Renal pelvis (tissue), 4 donors: Measurements from ENCODE around the gene BICRAL. TPM values are rescaled to one million over a fixed set of nuclear protein-coding genes. Genes with fewer than 3 reads are reported as not detected.
"Not testable (repeated sequence)": the region's sequence is repeated elsewhere in the genome, so short reads cannot be mapped to it uniquely, and the experiment has no call there.

Experiments
- DNase-seq: peaks from one replicate; pipeline ENCODE4 v3.0.0-alpha.2; 2013
- polyA plus RNA-seq, 3 donors: library from polyadenylated mRNA; unstranded; fragments of 120-200 nt; gene quantifications; one replicate each; pipeline ENCODE4 v1.2.1, GENCODE V29; 2013; ENCODE audit not compliant: insufficient read length in 3 of 3

Gene BICRAL
- polyA plus RNA-seq, 3 donors = 13.9 to 17.3 (median 15.2) TPM

DNA sequence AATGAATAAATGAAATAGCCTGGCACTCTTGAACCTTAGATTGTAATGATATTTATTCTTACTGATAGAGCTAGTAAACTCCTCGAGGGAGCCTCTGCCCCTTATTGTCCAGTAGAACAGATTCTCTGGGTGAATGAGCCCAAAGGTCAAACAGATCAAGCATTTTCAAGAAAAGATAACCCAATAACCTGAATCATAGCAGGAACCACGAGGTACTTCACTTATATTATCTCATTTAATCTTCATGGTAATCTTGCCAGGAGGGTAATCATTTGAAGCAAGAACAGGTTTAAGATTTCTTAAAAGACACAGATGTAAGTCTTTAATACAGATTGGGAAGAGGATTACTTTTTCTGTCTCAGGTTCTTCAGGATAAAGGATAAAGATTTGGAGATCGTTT lies 18.9 kb upstream of the BICRAL start:
- no peak for DNase-seq

DNA sequence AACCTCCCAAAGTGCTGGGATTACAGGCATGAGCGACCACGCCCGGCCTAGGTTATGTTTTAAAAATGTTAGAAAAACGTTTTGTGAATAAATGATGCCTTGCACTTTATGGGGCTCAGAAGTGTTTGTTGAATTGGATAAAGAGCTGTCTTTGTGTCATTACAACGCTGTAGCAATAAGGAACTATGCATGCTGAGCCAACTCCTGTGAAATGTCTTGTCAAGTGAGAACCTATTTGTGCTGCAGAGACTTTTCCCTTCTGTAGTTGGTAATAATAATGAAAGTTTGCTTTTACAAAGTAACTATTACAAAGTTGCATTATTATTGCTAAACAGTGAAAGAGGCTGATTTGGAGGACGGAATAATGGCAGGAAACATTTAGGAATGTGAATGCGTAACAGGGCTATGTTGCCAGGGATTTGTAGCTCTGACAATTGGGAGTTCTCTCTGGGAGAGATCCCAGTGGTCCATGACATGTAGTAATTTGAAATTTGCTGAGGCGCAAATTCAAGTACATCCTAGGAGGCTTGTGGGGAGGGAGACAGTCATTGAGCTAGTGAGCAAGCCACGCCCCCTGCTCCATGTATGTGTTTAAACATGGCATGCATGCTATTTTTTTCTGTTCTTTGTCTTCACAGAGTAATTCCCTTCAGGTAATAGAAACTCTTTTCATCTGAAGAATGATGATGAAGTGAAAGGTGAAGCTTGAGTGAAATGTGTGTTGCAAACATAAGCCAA lies 16.8 kb upstream of the BICRAL start:
- no peak for DNase-seq

DNA sequence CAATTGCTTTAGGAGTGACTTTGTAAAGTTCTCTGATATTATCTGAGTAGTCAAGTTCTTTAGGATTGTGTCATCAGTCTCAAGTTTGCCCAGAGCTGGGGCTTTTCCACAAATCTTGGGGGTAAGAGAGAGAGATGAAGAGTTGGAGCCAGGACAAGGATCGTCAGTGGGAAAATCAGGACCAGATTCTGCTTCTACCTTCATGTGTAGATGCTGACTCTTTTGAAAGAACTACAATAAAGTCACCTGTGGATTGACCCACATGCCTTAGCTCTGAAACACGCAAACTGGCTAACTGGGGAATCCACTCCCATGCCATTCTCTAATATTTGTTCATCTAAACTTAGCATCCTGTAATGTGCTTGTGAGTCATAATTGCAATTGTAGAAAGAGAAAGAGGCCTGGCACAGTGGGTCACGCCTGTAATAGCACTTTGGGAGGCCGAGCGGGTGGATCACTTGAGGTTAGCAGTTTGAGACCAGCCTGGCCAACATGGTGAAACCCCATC lies 15.6 kb upstream of the BICRAL start:
- no peak for DNase-seq

DNA sequence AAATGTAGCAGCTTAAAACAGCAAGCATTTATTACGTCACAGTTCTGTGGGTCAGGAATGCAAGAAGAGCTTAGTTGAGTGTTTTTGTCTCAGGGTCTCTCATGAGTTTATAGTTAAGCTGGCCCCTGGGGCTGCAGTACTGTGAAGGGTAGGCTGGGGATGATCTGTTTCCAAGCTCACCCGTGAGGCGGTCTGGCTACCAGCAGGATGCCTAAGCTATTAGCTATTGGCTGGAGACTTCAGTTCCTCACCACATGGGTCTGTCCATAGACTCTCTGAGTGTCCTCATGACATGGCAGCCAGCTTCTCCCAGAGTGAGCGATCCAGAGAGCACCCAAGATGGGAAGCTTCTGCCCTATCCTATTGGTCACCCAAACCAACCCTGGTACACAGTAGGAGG lies 12.8 kb upstream of the BICRAL start:
- no peak for DNase-seq

DNA sequence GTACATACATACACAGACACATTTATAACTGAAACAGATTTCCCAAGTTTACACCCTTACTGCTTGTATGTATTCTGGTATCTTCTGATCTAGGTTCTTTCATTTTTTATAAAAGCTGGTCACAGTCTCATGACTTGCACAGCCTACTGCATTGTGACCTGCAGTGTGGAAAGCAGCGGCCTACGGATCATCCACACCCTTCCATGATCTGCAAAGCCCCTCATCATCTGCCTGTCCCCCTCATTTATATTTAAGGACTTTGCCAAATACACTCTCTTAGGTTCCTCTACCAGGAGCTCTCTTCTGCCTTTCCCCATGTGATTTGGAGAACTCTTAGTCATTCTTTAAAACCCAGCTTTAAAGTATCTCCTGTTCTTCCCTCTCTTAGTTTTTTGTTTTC lies 12.0 kb upstream of the BICRAL start:
- DNase-seq = no peak

DNA sequence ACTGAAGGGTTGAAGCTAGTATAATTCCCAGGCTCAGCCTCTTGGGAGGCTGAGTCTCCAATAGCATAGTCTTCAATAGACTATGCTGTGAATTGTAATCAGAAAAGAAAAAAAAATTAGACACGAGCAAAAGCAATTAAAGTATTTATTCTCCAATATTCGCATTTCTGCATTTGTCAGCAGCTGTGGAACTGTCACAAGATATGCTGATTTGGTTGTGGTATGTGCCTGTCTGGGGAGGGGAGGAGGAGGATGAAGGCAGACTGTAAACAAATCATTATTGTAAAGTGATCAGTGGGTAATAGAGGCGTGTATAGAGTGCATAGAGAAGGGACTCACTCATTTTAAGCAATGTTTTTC lies 10.1 kb upstream of the BICRAL start:
- no peak for DNase-seq

DNA sequence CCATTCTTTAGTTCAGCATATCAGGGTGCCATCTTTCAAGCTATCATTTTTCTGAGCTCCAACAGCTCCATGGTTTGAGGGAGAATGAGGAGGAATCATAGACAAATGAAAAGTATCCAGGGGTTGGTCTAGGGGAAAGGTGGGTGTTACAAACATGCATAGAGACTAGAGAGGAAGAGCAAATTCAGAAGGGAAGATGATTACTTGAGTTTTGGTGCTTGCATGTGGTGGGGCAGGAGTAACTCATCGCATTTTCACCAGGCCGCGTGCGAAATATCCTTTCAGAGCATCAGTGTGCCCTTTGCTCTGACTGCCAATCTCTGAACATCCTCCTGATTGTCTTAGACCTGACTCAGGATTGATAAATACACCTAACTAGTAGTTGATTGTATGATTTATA lies 7.7 kb upstream of the BICRAL start:
- DNase-seq = no peak

DNA sequence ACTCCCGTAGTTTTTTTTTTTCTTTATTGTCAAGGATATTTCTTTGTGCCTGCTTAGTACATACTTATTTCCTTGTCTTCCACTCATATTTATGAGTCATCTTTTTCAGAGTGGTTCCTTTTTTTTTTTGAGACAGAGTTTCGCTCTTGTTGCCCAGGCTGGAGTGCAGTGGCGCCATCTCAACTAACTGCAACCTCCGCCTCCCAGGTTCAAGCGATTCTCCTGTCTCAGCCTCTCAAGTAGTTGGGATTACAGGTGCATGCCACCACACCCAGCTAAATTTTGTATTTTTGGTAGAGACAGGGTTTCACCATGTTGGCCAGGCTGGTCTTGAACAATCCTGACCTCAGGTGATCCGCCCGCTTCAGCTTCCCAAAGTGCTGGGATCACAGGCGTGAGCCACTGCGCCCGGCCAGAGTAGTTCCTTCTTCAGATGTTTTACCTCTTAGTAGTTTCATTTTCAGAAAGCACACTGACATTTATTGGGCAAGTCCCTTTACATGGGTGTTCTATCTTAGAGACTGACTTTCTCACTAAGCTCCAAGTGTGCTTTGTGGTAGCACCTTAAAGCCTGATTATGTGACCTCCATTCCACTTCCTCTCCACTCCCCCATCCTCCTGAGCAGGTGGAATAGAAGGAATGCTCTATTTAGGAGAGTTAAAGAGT lies 6.9 kb upstream of the BICRAL start:
- DNase-seq = not testable (repeated sequence)

DNA sequence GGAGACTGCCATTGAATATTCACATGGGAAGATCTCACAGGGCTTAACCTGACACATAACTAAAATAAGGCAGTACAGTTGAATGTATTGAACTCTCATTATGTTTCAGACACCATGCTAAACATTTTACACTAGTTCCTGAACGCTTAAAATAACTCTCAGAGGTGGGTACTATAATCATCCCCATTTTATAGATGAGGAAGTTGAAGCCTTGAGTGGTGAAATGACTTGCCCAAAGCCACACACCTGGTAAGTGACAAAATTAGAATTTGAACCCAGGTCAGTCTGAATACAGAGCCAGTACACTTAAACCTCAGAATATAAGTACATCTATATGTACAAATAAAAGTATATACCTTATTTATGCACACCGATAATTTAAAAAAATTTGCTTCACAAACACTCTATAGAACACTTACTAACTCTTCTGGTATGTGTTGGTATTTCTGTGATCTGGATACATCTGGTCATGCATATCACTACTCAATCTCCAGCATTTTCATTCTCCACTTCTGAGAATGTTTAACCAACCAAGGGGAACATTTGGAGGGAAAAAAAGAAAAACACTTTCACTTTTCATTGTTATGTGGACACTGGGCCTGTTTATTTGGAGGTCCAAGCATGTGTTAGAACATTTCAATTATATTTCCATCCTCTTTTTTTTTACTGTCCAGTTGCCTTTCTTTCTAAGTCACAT lies 4.6 kb upstream of the BICRAL start:
- no peak for DNase-seq

DNA sequence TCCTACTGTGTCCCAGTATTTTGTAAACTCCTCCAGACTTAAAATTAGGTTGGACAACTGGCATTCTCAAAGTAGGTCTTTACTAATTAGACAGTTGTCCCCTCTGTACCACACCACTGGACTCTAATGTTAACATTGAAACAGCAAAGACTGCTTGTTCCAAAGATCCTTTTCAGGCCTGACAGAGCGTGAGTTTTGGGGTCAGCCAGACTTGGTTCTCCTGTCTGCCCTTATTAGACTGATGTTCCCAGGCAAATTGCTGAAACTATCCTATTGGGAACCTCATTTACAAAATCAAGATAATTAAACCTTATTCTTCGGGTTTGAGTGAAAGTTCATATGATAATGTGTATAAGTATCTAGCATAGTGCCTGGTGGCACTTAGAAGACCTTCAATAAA lies 3.7 kb upstream of the BICRAL start:
- DNase-seq = no peak

DNA sequence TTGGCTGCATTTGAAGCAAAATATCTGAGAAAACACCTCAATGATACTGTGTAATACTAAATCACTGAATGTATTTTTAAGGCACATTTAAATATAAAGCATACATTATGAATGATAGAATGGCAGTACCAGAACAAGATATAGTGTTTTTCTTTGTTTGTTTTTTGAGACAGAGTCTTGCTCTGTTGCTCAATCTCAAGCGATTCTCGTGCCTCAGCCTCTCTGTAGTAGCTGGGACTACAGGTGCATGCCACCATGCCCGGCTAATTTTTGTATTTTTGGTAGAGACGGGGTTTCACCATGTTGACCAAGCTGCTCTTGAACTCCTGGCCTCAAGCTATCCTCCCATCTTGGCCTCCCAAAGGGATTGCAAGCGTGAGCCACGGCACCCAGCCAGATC lies 2.3 kb upstream of the BICRAL start:
- no peak for DNase-seq

DNA sequence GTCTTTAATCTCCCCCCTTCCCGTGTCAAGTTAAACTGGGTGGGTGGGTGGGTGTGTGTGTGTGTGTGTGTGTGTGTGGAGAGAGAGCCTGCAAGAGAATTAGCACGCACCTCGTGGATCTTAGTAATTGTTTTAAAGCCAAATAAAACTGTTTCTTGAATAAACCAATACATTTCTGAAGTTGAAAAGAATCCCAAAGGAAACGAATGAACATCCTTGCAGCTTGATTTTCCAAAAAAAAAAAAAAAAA lies 381 bp upstream of the BICRAL start:
- DNase-seq = no peak

DNA sequence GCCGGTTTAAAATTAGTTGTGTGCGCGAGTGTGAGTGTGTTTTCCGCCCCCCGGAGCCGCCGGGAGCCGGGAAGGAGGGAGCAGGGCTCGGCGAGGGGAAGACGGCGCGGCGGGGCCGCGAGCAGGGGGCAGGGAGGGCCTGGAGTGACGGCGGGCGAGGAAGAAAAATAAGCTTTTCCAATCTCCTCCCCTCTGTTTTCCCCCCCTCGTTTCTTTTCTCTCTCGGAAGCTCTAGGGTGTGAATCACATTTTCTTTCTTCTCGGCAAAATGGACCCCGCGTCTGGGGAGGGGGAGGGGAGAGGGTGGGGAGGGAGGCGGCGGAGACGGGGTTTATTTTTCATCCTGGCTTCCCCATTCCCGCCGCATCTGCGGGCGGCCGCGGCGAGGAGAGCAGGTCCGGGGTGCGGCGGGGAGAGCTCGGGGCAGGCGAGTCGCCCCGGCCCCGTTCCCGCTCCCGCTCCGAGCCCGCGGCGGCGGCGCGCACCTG lies 881 bp downstream of the BICRAL start:
- DNase-seq = peak; percentile 85

DNA sequence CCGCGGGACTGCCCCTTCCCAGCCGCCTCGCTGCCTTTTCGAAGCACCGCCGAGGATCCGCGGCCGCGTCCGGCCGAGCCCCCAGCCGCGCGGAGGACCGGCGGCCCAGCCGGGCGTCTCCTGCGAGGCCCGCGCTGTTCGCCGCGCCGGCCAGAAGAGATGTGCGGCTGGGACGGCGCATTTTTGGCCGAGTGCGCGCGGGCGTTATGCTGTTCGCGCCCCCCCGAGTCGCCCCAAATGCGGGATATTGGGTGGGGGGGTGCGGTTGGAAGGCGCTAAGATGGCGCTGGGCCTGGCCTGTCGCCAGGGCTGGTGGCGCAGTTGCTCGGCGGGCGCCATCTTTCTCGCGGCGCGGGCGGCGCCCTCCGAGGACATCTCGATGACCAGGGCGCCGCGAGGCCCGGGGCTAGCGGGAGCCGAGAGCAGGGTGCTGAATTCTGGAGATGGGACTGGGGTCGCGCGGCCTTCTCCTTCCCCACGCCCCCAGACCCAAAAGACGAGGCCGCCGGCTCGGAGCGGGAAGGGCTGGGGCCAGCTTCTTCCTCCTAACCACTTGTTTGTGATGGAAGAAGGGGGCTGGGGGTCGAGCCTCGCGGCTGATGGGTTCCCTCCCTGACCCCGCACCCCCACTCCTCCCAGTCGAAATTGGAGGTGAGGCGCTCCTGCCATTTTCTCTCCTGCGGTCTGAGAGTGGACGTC lies 1.5 kb downstream of the BICRAL start:
- DNase-seq = peak; percentile 72

DNA sequence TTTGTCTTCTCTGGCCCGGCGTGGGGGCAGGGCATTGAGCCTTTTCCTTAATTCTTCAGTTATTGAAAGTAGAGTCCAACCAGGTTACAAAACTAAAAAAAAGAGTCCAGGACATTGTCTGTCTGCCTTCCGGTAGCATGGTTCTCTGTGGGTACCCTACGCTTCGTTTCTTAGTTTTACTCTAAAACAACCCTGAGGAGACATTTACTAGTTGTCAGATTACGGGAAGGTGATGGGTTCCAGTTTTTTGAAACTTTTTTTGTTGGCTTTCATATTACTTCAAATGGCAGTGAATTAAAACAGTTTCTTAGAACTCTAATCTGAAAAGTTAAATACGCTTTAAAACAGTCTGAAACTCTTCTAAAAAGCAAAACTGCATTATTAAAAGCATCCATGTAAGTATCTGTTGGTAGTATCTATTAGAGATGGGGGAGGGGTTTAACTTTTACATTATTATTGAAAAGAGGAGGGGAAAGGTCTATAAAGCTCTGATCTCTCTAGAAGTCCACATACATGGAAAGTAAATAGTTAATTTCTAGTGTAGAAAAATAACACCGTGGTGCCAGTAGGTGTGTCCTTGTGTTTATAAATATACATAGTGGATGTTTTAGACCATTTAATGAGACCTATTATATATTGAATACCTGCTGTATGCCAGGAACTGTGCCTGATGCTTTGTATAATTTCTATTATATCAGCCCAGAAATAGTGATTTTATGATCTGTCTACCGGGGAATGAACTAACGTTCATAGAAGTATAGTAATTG lies 2.2 kb downstream of the BICRAL start:
- DNase-seq = no peak

DNA sequence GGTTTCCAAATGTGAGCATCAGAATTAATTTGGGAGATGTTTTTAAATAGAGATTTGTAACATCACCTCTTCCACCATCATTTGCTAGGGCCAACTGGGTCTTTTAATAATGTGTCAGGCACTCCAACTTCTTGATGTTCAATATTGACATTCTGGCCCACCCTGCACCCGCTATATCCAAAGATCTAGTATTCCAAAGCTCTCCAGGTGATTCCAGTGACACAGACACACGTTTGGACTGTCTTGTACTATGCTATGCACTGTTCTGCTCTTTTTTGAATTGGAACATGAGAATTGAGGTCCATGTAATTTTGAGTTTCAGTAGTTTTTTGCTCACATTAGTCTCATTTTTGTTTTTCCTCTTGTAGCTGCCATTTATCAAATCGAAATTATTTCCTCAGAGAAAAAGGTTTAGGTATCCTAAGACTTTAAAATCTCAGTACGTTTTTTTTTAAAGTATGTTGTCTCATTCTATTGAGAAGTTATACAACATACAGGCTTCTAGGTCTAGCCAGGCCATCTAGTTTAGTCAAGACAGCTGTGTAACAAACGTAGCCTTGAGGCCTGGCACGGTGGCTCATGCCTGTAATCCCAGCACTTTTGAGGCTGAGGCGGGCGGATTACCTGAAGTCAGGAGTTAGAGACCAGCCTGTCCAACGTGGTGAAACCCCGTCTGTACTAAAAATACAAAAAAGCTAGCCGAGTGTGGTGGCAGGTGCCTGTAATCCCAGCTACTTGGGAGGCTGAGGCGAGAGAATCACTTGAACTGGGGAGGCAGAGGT lies 3.1 kb downstream of the BICRAL start:
- no peak for DNase-seq

DNA sequence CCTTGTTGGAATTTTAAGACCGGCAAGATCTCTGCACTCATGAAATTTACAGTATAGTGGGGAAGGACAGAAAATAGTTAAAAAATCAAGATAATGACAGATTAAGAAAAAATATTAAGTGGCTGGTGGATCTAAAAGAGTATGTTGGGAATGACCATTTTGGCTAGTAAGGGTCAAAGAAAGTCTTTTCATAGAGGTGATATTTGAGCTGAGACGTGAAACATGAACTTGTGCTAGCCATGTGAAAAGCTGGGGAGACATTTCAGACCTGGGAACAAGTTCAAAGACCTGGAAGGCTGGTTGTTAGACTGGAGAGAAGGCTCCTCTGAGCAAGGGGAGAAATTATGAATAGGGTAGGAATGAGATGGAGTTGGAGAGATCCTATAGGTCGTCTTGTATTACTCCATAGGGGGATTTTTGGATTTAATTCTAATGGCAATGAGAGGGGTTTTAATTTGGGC lies 4.7 kb downstream of the BICRAL start:
- DNase-seq = no peak

DNA sequence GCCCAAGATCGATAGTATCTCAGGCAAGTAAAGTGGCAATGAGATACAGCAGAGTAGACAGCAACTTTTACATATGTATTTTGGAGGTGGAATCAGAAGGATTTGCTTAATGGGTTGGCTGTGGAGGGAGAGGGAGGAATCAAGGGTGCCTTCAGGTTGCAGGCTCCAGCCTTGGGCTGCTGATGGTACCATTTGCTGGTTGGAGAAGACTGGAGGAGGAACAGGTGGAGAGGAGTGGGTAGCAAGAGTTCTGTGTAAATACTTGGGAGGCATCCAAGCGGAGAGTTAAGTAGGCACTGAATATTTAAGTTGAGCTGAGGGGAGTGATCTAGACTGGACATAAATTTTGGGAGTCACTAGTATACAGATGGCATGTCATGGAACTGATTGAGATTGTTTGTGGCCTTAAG lies 5.2 kb downstream of the BICRAL start:
- peak; percentile 81 for DNase-seq

DNA sequence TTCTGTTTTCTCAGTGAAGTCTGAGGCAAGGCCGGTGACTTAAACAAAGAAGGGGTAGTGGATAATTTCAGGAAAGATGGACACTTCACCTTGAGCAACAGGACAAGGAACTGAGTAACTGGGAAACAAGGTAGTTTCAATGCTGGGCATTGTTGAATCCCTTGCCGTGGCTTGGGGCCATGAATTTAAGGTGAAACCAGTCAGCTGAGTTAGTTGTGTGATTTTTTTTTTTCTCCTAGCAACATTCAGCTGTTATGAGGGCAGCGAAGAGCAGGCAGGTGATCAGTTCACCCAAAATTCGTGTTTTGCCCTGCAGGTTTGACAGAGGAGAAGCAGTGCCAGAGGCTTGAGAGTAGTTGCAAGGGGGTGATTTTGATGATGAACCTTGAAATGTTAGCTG lies 6.8 kb downstream of the BICRAL start:
- DNase-seq = no peak

DNA sequence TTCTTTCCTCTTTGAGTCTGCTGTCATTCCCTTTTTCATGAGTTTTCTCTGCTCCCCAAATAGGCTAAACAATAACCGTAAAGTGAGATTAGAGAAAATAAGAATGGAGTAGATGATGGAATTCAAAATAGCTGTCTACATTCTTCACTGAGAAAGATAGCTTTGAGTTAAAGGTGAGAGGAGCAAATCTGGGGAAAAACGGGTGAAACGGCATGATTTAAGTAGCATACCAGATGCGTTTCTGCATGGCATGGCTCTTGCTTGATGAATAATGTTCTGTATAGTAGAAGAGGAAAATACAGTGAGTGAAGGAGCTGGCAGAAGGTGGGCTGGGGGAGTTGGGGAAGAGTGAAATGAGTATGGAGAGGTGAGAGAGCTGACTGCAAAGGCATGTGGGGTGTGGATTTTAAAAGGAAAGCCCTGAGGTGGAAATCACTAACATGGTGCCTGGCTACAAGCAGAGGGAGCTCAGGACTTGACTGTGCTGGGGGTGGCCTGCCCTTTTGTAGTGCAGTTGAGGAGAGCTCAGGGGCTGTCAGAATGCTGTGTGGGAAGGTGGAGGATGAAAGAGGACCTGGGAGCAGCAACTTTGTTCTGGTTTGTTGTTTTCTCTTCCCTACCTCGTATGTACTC lies 8.8 kb downstream of the BICRAL start:
- no peak for DNase-seq
